ENCODE data around the gene DGKQ.

- TF ChIP-seq CTCF (IDR thresholded peaks at IDR 0.05; ENCODE audit: control extremely low read depth in 1 of 3, insufficient read depth in 1 of 3, low read depth in 1 of 3, low read length in 3 of 3) = no peak
- no peak for TF ChIP-seq JUN (IDR thresholded peaks at IDR 0.05; ENCODE audit: low read depth, low read length)
- no peak for TF ChIP-seq YY1 (IDR thresholded peaks at IDR 0.05; ENCODE audit: low read depth, low read length)
- TF ChIP-seq POLR2A (IDR thresholded peaks at IDR 0.05; ENCODE audit: control extremely low read depth in 1 of 2, low read depth in 2 of 2, low read length in 2 of 2) = no peak
- no peak for TF ChIP-seq MAX (IDR thresholded peaks at IDR 0.05)
These were observed 17.4 kb downstream of the DGKQ start for GRCh38 chr4:955931-956381.

All from H1 (cell line).